DLD1 (cell line): Measurements from ENCODE around the gene MAZ.

ENCODE experiments used
- in situ Hi-C: cut with HindIII; loops from 2 replicates; pipeline ENCODE4 v1.10.0; 2017; ENCODE audit warnings: low sequenced_read_pairs

Gene MAZ

GRCh38 chr16:29850998-29851397 is 44.7 kb downstream of the MAZ start:
- in situ Hi-C loops = no loop called here

GRCh38 chr16:29852654-29853053 is 46.3 kb downstream of the MAZ start:
- in situ Hi-C loops = no loop called here

- in situ Hi-C loops = no loop called here
Measured at GRCh38 chr16:29854520-29855100, 48.3 kb downstream of the MAZ start.

- in situ Hi-C loops = no loop called here
Measured at GRCh38 chr16:29857133-29857760, 50.9 kb downstream of the MAZ start.

GRCh38 chr16:29858149-29858849 is 52.0 kb downstream of the MAZ start:
- in situ Hi-C loops = no loop called here

- in situ Hi-C loops = no loop called here
Measured at GRCh38 chr16:29858974-29859373, 52.6 kb downstream of the MAZ start.

- in situ Hi-C loops = no loop called here
Measured at GRCh38 chr16:29860218-29860617, 53.9 kb downstream of the MAZ start.
